ENCODE results near the gene PLG.
"Not testable (repeated sequence)": the region's sequence is repeated elsewhere in the genome, so short reads cannot be mapped to it uniquely, and the experiment has no call there.

The PLG gene

DNA sequence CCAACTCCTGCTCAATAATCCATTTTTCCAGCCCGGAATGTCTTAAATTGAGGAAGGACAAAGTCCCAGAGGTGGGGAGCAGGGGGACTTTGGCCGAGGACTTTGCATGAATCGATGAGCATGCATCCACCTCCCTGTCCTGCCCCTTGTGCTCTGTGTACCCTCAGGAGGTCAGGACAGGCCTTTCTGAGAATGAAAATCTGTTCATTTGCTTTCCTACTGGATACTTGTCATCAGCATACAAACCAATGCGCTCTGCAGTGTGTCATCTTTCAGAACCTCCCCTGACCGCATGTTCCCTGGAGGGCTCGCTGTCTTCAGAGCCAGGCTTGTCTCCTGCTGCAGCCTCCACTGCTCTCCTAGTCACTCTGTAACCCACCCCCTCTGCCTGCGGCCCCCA is 2.6 kb downstream of the PLG start:
- not testable (repeated sequence) for DNase-seq (ENCODE audit: low read depth in 2 of 2)

DNA sequence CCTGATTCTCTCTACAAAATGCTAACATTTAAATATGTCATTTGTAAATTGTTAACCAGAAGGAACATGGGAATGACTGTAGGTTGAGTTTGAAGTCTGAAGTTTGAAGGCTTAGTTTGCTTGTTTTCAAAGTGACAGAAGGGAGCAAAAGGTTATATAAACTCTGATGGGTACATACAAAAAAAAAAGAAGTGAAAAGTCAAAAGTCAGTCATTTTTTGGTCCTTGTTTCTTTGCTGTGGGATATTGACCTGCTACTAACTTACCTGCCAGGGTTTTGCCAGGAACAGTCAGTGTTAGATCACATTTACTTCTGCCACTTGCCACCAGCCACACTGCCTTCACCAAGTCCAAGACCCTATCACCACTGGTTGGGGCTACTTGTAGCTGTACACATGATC is 6.9 kb downstream of the PLG start:
- DNase-seq (ENCODE audit: low read depth in 2 of 2), result not testable (repeated sequence)

DNA sequence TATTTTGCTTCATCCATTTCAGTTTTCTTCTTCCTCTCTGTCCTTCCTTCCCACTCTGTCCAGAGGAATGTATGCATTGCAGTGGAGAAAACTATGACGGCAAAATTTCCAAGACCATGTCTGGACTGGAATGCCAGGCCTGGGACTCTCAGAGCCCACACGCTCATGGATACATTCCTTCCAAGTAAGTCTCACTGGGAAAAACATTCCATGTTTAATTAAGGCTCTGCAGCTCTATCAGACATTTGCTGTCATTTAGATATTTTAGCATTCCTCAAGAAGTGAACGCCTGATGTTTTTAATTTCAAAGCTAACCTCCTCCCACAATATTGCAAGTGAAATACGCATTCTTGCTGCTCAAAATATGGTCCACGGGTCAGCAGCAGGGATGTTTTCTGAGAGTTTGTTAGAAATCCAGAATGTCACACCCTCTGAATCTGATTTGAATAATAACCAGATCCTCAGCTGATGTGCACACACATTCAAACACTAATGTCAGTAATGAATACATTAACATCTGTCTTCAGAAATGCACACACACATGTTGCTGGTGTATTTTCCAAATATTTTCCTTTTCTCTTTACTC is 12.8 kb downstream of the PLG start:
- DNase-seq (ENCODE audit: low read depth in 2 of 2), result peak; percentile 36 to 41

DNA sequence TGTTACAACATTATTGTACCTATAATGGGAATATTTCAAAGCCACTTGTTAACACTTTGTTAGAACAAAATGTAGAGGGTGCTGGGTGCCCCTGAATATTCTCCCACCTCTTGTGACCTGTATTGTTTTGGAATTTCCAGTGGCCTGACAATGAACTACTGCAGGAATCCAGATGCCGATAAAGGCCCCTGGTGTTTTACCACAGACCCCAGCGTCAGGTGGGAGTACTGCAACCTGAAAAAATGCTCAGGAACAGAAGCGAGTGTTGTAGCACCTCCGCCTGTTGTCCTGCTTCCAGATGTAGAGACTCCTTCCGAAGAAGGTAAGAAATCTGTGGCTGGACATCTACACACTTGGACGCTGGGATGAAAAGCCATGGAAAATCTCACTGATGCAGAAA is 28.9 kb downstream of the PLG start:
- DNase-seq (ENCODE audit: low read depth in 2 of 2), result no peak

DNA sequence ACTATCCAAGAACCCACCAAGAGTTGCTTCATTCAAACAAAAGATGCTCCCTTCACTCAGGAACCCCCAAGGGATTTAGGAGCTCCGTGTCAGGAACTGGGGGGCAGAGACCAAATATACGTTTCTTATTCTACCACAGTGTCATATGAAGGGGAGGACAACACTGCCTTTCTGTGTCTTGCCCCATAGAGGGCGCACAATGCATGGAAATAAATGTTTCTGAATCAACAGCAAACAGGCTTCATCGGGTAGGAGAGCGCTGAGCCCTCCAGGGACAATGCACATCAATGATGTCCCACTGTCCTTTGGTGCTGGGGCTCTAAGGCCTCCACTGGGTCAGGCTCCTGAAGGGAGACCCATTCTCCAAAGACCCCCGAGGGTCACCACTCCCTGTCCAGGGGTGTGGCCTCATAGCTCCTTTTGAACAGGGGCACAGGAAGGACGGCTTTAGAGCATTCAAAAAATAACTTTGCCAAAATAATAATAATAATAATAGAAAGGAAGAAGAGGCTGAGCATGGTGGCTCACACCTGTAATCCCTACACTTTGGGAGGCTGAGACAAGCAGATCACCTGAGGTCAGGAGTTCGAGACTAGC is 31.1 kb downstream of the PLG start:
- DNase-seq (ENCODE audit: low read depth in 2 of 2), result peak in 1 of 2 experiments; percentile 5

DNA sequence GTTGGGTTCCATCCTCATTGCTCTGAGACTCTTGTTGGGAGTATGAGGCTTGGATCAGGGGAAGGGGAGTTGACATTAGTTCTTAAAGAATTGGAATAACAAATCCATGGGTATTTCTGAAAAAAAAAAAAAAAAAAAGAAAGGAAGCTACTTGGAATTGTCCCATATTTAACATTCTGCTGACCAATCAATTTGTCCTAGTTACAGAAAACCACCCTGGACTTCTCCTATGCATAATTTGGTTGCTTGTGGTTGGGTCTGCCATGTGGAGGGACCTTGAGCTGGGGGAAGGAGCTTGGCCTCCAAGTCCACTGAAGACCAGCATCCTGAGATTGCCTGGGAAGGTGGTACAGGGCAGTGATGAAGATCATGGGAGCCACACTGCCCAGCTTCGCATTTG is 32.6 kb downstream of the PLG start:
- DNase-seq (ENCODE audit: low read depth in 2 of 2), result no peak

DNA sequence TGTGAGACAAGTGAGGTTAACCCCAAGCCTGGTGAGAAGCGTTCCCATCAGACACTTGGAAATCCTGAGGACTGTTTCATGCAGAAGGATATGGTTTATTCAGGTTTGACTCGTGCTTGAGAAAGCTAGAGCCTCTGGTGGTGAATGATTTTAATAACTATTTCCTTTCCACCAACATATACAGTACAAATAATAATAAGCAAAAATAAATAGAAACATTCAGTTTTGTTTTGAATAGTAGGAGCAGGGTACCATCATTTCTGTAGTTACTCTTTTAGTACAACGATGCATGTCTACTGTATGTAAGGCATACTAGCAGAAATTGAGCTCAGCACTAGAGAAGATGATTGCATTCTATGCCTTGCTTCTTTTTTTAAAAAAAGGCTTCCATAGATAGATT is 33.5 kb downstream of the PLG start:
- DNase-seq (ENCODE audit: low read depth in 2 of 2), result no peak

DNA sequence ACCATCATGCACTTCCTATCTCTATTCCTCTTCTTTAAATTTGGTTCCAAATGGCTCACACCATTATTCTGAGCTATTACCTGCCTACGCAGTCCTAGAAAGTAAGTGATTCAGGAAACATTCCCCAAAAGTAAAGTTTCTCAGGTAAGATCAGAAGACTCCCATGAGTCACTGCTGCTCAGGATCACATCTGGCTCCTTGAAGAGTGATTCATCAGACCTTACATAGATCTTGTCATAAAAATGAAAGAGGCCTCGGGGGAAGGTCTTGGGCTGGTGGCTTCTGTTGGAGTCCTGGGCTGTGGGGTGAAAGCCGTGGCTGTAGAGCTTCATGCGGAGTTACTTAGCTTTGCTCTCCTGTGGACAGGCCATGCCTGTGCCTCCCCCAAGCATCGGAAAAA is 35.9 kb downstream of the PLG start:
- DNase-seq (ENCODE audit: low read depth in 2 of 2), result no peak

DNA sequence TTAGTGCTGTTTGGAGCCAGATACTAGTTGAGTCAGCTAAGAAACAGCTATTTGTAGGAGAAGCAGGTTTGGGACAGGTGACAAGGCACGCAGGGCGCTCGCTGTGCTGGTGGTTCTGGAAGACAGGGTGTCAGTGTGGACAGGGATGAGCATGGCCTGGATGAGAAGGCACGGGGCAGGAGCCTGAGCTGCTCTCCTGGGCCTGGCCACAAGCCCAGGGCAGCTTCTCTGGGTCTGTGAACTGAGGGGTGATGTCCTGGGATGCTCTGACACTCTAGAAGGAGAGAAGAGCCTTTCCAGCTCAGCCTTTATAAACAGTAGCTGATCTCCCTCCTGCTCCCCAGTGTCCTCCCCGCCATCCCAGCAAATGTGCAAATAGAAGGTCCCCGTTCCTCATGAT is 37.9 kb downstream of the PLG start:
- DNase-seq (ENCODE audit: low read depth in 2 of 2), result no peak

DNA sequence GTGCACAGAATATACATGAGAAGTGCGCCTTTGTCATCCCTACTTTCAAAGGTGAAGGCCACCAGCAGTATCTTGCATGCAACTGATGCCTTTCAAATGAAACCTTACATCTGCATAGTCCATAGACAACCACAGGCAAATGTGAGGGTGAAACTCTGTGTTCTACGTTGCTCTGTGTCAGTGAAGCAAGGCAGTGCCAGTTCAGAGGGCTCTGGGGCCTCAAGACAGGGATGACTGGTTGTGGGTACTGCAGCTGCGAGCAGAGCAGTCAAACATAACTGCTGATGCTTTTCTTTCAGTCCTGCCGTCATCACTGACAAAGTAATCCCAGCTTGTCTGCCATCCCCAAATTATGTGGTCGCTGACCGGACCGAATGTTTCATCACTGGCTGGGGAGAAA is 39.0 kb downstream of the PLG start:
- not testable (repeated sequence) for DNase-seq (ENCODE audit: low read depth in 2 of 2)

DNA sequence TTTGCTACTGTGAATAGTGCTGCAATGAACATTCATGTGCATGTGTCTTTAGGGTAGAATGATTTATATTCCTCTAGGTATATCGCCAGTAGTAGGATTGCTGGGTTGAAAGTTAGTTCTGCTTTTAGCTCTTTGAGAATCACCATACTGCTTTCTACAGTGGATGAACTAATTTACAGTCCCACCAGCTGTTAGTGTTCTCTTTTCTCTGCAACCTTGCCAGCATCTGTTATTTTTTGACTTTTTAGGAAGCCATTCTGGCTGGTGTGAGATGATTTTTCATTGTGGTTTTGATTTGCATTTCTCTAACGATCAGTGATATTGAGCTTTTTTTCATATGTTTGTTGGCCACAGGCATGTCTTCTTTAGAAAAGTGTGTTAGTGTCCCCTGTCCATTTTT is 40.0 kb downstream of the PLG start:
- DNase-seq (ENCODE audit: low read depth in 2 of 2), result no peak

DNA sequence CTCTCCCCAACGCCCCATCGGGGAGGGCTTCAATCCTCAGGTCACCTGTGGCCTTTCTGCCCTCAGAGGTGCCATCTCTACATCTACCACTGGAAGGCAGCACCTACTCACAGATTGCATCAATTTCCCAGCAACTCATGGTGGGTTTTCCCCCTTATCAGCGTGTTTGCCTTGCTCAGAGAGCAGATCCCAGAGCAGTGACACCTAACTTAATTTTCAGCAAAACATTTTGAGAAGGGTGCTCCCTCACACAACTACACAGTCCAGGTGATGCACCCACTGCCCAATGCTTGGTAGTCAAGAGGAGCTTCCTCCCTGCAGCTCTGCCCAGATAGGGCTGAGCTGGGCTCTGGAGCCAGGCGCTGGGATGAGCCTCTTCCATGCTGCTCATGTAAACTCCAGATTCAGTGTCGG is 48.2 kb downstream of the PLG start:
- no peak for DNase-seq (ENCODE audit: low read depth in 2 of 2)

DNA sequence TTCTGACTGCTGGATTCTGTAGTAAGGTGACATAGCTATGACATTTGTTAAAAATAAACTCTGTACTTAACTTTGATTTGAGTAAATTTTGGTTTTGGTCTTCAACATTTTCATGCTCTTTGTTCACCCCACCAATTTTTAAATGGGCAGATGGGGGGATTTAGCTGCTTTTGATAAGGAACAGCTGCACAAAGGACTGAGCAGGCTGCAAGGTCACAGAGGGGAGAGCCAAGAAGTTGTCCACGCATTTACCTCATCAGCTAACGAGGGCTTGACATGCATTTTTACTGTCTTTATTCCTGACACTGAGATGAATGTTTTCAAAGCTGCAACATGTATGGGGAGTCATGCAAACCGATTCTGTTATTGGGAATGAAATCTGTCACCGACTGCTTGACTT is 51.2 kb downstream of the PLG start:
- not testable (repeated sequence) for DNase-seq (ENCODE audit: low read depth in 2 of 2)

DNA sequence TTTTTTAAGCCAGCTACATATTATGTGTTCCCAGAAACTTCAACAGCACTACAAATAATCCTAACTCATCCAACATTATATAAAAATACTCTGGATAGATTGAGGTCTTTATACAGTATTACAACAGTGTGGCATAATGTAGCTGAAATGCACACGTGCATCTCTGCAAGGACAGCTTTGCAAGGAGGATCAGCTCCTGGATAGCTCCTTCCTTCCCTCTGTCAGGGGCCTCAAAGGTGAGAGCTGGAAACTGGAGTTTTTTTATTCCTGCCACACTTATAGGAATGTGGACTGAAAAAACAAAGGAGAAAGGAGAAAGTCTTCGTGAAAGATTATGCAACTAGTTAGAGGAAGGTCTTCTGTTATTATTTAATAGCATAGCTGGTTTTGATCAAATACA is 53.1 kb downstream of the PLG start:
- no peak for DNase-seq (ENCODE audit: low read depth in 2 of 2)

DNA sequence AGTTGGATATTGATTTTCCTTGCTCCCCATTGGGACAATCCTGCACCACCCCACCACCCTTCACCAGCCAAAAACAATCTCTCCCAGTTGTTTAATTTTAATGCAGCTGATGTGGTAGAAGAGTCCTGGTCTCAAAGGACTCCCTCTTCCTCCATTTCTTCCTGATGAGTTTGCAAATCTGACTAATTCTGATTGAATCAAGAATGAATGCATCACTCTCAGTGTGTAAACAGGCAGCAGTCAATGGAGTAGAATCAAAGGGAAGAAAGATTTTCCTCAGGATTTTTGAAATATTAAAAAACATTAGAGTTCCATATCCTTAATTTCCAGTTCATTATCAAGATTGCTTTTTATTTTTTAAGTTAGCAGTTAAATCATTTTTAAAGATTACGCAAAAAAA is 54.0 kb downstream of the PLG start:
- no peak for DNase-seq (ENCODE audit: low read depth in 2 of 2)

DNA sequence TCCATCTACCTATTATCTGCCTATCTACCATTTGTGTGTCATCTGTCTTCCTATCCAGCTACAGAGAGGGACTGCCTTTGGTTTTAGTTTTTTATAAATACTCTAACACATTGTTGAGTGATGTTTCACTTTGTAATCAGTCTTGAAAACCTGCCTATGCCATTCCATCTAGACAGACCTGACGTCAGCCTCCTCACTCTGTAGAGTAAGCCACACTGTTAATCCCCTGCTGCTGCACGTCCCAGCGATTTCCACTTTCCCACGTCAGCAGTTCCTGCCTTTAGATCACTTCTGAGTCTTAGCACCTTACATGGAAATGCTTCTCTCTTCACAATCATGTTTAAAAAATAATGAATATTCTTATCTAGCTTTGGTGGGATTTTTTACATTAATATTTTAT is 54.8 kb downstream of the PLG start:
- DNase-seq (ENCODE audit: low read depth in 2 of 2), result no peak

DNA sequence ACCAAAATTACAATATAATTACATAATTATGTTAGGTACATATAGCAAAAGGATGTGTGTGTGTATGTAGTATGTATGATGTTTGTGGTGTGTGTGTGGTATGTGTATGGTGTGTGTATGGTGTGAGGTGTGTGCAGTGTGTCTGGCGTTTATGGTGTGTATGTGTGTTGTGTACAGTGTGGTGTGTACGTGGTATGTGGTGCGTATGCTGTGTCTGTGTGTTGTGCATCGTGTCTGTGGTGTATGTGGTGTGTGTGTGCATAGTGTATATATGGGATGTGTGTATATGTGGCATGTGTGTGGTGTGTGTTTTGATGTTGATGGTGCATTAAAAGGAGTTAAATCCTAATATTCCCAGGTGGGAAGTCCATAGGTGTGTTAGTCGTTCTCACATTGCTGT is 62.8 kb downstream of the PLG start:
- DNase-seq (ENCODE audit: low read depth in 2 of 2), result no peak

DNA sequence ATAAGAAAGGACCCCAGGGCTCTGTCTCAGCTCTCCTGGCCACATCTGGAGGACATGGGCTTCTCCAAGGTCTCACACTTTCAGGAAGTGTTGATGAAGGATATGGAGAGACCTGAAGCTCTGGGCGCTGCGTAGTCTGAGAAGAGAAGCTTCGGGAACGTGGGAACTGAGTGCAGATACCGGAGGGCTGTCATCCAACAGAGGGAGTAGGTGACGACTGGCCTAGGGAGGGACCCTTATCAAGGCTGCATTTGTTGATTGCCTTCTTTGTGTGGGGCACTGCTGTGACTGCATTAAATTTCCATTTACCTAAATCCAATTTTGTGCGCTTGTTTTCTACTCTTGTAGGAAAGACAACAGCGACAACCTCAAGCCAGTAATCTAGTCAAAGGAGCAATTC is 63.4 kb downstream of the PLG start:
- no peak for DNase-seq (ENCODE audit: low read depth in 2 of 2)

DNA sequence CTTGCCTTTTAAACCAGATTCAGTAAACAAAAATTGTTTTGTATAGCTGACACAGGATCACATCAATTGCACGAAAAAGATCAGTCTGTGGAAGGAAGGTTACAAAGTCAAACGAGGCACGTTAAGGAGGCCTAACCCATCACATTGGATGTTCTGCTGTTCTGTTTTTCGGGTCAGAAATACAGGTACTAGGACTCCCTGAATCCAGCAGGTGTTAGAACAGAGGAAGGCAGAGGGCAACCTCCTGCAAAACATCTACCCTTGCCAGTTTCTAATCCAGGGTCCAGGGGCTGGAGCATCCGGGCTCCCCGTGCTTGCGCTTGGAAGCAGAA is 64.6 kb downstream of the PLG start:
- no peak for DNase-seq (ENCODE audit: low read depth in 2 of 2)

DNA sequence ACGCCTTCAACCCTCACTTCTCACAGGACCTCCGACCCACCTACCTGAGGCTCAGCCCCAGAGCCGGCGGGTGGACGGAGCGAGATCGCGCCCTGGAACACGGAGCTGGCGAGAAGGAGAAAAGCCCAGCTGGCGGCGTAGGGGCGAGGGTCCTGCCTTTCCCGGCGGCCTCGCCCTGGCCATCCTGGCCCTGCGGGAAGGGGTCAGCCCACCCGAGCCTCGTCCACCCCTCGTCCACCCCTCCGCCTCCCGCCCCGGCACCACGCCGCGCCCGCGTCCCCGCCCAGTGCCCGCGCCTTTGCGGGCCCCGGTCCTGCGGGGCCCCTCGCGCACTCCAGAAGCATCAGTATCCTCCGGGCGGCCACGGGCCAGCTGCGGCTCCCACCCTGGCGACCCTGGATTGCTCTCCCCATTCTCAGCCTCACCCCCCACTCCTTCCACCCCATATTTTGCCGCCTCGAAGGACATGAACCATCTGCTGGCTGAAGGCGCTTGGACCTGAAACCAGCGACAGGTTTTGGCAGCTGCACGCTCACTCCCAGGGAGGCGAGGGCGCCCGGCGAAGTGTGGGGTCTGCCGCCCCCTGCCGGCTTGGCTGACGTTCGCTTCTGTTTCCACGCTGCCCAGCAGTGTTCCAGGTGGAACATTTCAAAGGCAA is 65.1 kb downstream of the PLG start:
- peak; percentile 1 to 4 for DNase-seq (ENCODE audit: low read depth in 2 of 2)

DNA sequence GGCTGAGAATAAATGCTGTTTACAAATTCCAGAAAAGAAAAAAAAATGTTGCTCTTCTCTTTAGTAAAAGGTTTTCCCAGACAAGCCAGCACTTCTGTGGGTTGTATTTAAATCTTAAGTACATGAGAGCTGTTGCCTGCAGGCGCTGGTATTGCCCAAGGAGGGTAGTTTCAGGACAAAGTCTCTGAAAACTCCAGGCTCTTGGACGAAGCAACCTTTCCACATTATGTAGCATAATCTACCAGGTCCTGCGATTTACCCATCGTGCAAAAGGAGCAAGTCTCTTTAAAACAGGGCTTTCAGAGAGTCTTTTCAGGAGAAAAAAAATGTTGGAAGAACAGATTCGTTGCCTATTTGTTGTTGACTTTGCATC is 65.6 kb downstream of the PLG start:
- DNase-seq (ENCODE audit: low read depth in 2 of 2), result no peak

DNA sequence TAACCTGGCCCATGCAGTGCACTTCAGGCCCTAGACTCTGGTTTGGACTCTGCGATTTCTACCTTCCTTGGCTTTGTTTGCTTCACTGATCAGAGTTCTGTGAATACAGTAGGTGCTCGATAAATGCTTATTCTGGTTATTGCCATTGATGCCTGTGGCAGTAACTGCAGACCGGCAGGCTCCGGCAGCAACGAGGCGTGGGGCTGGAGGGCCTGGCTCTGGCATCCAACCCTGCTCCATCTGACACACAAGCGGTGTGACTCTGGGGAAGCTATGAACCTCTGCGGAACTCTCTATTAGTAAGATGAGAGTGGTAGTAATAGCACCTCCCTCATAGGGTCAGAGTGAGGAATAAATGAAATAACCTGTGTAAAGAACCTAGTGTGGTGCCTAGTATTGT is 66.1 kb downstream of the PLG start:
- no peak for DNase-seq (ENCODE audit: low read depth in 2 of 2)

DNA sequence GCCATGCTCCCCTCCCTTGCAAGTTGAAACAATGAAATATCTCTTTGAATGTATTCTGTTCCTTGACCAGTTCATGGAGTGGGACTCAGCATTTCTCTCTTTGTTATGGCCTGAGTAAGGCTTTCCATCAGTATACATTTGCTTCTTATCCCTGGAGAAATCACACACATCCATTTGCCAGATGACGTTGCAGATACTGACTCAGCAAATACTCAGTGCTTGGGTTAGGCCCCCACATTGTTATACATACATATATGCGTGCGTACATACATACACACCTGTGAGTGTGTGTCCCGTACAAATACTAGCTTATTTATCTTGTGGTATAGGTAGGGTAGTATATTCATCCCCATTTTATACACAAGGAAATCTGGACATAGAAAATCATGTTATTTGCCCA is 72.4 kb downstream of the PLG start:
- no peak for DNase-seq (ENCODE audit: low read depth in 2 of 2)

Measured in fibroblast of skin of left biceps (primary cell).